ENCODE data around the gene PRICKLE1. TPM values are rescaled to one million over a fixed set of nuclear protein-coding genes. Genes with fewer than 3 reads are reported as not detected.

The PRICKLE1 gene
- total and polyA plus RNA-seq, 9 of the 15 experiments (the other 6 are each of a cell fraction or from before 2014, with no cell fraction given) = 0.22 to 0.85 (median 0.31) TPM

DNA sequence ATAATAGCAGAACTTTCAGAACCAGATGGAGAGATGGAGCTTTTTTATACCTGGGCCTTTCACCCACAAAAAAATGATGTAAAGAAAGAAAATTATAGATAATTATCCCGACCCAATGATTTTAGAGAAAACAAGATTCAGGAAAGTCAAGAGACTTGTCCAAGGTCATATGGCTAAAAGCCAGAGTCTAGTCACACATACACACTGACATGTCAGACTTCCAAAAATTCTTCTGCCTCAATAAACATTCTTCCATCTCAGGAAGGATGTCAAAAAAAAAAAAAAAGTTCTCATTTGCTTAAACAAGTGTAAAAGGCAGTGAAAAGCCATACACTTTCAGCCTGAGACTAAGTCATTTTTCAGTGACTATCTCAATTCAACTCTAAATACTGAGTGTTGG is 116.0 kb downstream of the PRICKLE1 start:
- no peaks in the 10 kb centered on the region for H3K36me3 ChIP-seq (ENCODE audit: control insufficient read depth, insufficient read depth, low read length)
- ChIA-PET CTCF (ENCODE audit: low intra/inter-chr PET ratio) (no interaction called here), POLR2A (no interaction called here)
- H3K9me1 ChIP-seq (ENCODE audit: control insufficient read depth, insufficient read depth, low read length) = no peaks in the 10 kb centered on the region
- no peak overlapping the region for H2AFZ ChIP-seq (ENCODE audit: low read depth, low read length)
- no peak overlapping the region for H3K9ac ChIP-seq (ENCODE audit: insufficient read depth in 1 of 2, low read depth in 2 of 2, low read length in 2 of 2)
- H3K9me3 ChIP-seq (replicated peaks; ENCODE audit: control insufficient read depth, insufficient read depth, low read depth, low read length) = no peaks in the 10 kb centered on the region
- no peaks in the 10 kb centered on the region for H3K79me2 ChIP-seq (ENCODE audit: control insufficient read depth, insufficient read depth, low read length)
- peaks cover 0 to 7% of the 10 kb centered on the region in 2 experiments; a peak in 3 of 5 replicates for H3K4me1 ChIP-seq (replicated peaks in 1 of 2; ENCODE audit: control insufficient read depth in 2 of 2, insufficient read depth in 2 of 2, low read length in 2 of 2)
- H3K27ac ChIP-seq (ENCODE audit: extremely low read depth, low read depth, low read length) = no peak overlapping the region
- 0% methylated on average over 1 of the region's 1 CpG for WGBS (ENCODE audit: insufficient coverage, low coverage, missing lambda C conversion rate)
- H3K4me2 ChIP-seq (ENCODE audit: insufficient read depth, low read length) = no peak overlapping the region
- no peaks in the 10 kb centered on the region for H4K20me1 ChIP-seq (replicated peaks; ENCODE audit: control insufficient read depth, insufficient read depth, low read length)
- intact Hi-C loops (cut with micrococcal nuclease) (no loop called here), in situ Hi-C loops (cut with MboI) (no loop called here)
- ATAC-seq (no peak), FAIRE-seq (no peak), DNase-seq (ENCODE audit: extremely low read depth in 1 of 4, low spot score in 3 of 4) (no peak)
- H3K27me3 ChIP-seq (ENCODE audit: control insufficient read depth in 2 of 2, insufficient read depth in 2 of 2, low read length in 2 of 2) = no peaks in the 10 kb centered on the region
- BruUV-seq (replicated peaks) = no TSS peak
- H3K4me3 ChIP-seq = no peak overlapping the region
- TF ChIP-seq CBX1 (IDR thresholded peaks at IDR 0.05; ENCODE audit: low read depth) (no peak), POLR3G (IDR thresholded peaks at IDR 0.05; ENCODE audit: extremely low read depth, insufficient read length, insufficient replicate concordance) (no peak), CBX5 (IDR thresholded peaks at IDR 0.05; ENCODE audit: borderline replicate concordance, low read depth) (no peak), POLR2H (tag; IDR thresholded peaks at IDR 0.05; ENCODE audit: low read depth) (no peak), TEAD2 (tag; IDR thresholded peaks at IDR 0.05) (no peak), KDM2B (CRISPR knock-in tag; IDR thresholded peaks at IDR 0.05) (no peak), FOXA1 (IDR thresholded peaks at IDR 0.05; ENCODE audit: borderline replicate concordance) (no peak), ZEB2 (IDR thresholded peaks at IDR 0.05) (no peak), ZNF696 (CRISPR knock-in tag; conservative IDR thresholded peaks at IDR 0.05) (no peak), ETV1 (tag; conservative IDR thresholded peaks at IDR 0.05; ENCODE audit: low read depth) (no peak)
- TF ChIP-seq, protein P1, sequence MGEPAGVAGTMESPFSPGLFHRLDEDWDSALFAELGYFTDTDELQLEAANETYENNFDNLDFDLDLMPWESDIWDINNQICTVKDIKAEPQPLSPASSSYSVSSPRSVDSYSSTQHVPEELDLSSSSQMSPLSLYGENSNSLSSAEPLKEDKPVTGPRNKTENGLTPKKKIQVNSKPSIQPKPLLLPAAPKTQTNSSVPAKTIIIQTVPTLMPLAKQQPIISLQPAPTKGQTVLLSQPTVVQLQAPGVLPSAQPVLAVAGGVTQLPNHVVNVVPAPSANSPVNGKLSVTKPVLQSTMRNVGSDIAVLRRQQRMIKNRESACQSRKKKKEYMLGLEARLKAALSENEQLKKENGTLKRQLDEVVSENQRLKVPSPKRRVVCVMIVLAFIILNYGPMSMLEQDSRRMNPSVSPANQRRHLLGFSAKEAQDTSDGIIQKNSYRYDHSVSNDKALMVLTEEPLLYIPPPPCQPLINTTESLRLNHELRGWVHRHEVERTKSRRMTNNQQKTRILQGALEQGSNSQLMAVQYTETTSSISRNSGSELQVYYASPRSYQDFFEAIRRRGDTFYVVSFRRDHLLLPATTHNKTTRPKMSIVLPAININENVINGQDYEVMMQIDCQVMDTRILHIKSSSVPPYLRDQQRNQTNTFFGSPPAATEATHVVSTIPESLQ (CRISPR knock-in tag; IDR thresholded peaks at IDR 0.05) = no peak
